NCI-H226 (cell line): Measurements from ENCODE around the gene PHOSPHO1.

Source experiments
- DNase-seq: peaks from one replicate; pipeline ENCODE4 v3.0.0-alpha.2; 2015

PHOSPHO1 gene

DNA sequence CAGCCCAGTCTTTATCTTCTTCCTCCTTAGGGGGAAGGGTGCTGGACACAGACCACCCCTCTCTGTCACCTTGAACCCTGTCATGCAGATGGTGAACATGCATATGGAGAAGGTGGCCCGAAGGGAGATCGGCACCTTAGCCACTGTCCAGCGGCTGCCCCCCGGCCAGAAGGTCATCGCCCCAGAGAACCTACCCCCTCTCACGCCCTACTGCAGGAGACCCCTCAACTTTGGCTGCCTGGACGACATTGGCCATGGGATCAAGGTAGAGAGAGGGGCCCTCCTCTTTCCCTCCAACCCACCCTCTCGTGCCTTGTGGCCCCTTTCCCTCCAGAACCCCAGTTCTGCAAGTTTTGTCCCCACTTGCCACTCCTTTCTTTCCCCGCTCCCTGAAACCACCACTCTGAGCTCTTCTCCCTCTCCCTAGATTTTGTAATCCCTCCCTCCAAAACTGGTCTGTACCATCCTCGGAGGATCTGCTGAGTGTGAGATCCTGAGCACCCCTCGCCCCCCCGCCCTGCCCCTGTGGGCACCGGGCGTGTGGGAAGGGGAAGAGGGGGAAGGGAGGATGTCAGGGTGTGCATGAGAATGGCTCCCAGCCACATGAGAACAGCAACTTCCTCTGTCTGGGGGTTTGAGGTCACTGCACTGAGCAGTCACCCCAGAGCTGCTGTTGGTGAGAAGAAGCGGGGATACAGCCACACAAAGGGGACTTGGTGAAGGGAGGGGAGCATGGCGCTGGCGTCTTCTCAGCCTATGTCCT, 12.8 kb downstream of the PHOSPHO1 start:
- no peak for DNase-seq

DNA sequence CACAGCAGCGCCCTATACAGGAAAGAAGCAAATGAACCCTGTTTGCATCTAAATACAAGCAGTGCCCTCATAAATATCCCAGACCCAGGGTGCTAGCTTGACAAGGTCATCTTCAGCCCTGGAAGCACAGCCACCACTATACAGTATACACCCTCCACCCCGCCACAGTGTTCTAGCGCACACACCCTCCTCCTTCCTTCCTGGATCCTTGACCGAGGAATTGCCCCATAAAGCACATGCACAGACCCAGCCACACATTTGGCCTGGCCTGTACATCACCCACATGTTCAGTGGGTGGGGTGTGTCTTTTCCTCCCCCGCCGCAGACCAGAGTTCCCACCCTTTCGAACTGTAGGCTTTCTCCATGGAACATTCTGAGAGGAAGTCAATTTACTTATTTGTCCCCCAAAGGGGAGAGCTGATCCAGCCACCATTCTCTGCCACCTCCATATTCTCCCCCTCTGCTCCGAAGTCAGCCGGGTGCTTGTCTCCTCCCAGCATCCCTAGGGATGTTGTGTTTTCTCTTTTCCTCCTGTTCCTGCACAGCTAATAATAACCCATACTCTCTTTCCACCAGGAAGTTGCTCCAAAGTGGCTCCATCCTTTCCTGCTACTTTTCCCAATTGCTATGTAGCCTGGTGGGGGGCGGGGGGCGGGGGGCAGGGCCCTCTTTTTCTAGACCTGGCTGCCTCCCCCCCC, 13.5 kb downstream of the PHOSPHO1 start:
- no peak for DNase-seq

DNA sequence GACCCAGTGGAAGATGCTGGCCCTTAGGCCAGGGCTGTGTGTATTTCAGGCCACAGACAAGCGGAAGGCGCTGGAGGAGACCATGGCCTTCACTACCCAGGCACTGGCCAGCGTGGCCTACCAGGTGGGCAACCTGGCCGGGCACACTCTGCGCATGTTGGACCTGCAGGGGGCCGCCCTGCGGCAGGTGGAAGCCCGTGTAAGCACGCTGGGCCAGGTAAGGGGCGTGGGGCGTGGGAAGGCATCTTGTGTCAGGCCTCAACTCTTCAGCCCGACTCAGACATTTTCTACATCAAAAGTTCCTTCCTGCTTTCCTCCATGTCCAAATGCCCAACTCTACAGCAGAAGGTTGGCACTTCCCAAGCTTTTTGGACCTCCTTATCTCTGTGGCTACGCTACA, 14.1 kb downstream of the PHOSPHO1 start:
- DNase-seq = no peak

DNA sequence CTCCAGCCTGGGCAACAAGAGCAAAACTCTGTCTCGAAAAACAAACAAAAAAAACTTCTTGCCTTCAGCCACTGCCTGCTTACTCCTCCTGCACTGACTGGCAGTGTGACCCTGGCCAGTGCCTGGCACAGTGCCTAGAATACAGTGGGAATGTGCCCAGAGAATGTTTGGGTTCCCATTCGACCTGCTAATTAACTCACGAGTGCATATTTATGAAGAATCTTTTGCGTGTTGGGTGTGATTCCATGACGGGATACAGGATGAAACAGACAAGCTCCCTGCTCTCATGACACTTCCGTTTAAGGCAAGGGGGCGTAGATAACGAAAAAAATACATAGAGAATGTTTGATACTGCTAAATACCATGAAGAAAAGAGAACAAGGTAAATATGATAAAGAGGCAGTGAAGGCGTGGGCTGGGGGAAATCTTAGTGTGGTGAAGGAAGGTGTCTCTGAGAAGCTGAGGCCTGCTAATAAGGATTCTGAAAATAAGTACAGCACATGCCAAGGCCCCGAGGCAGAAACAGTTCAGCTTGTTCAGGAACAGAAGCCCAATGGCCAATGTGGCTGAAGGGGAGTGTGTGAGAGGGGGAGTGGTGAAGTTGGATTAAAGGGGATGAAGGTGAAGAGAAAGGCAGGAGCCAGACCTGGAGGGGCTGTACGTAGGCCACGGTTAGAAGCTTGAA, 15.8 kb downstream of the PHOSPHO1 start:
- no peak for DNase-seq

DNA sequence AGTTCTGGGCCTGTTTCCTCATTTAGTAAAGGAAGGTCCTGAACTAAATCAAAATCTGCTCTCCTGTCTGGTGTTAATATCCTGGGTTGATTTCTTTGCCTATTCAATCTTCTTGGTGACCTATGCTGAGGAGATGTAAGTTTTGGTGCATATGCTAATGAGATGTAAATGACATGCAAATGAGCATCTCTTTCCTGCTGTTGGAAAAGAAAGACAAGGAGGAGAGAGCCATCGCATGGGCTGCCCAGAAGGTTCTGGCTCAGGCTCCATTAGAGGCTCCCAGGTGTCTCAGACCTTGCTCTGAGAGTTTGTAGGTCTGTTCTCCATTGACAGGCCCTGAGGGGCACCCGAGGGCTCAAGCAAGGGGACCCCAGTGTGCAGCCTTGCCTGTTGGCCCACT, 16.7 kb downstream of the PHOSPHO1 start:
- DNase-seq = no peak

DNA sequence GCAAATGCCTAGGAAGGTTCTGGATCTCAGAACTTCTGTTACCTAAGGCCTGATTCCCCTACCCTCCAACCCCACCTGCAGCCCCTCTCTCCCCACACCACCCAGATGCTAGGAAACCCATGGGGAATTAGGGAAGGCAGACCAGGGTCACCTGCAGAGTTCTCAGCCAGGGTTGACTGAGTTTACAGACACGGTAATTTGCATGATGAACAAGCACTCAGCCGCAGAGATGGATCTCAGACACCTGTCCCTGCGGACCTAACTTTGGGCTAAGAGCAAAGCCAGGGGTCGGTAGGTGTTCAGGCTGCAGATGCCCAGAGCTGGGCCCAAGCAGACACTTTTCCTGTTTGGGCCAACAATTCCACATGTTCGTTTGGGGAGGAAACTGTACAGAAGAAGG, 17.2 kb downstream of the PHOSPHO1 start:
- no peak for DNase-seq

DNA sequence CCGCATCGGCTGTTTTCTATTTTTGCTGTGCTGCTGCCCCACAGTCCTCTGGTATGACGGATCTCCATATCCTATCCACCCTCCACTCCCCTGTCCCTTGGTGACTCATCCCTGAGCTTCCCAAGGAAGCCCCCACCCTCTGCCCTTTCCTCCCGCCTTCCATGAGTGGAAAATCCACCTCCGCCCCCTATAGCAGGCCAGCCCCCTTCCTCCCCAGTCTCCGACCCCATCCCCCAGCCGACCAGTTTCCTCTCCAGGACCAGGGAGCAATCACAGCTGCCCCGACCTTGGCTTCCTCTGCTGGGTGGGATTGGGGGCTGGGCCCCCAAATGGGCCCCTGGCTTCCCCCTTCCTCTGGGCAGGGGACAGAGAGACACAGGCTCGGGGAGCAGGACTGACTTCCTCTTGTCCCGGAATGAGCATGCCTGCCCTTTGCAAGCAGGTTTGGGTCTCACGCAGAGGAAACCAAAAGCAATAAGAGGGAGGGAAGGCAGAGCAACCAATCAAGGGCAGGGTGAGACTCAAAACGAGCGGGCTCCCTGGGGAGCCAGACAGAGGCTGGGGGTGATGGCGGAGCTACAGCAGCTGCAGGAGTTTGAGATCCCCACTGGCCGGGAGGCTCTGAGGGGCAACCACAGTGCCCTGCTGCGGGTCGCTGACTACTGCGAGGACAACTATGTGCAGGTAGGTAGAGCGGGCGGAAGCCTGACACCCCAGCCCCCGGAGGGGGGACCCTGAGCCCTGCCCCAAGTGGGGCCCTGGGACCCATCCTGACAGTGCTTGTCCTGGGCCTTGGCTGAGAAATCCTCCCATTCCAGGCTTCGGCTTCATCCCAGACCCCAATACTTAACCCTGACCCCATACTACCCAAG, 20.2 kb downstream of the PHOSPHO1 start, which contains the start of the genes ABI3 and GNGT2:
Gene ABI3 (plus strand): TSS at position 550 of the 872 bp plus-strand sequence. CDS start 18 bp downstream, at position 568.
Gene GNGT2 (minus strand): TSS at position 417 of the 872 bp plus-strand sequence. CDS start 3,152 bp downstream, outside the sequence.
- DNase-seq = no peak

DNA sequence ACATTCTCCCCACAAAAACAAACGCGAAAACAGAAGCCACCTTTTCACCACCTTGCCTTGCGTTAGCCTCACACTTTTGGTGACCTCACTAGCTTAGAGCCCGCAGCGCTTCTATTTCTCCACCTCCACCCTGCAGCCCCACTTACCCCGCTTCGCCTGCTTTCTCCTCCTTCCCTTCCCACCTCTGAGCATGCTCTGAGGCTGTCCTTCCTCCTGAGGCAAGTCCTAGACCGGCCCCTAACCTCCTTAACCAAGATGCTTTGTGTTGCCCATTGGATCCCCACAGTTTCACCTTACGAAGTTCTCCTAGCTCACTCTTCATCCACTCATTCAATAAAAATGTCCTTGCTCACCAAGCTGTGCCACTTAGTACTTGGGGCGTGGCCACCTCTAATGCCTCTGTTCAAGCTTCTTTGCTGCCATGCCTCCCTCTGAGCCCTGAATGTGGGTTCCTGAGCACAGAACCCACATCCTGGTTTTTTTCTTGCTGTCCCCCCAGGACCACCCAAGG, 21.5 kb downstream of the PHOSPHO1 start:
- DNase-seq = no peak

DNA sequence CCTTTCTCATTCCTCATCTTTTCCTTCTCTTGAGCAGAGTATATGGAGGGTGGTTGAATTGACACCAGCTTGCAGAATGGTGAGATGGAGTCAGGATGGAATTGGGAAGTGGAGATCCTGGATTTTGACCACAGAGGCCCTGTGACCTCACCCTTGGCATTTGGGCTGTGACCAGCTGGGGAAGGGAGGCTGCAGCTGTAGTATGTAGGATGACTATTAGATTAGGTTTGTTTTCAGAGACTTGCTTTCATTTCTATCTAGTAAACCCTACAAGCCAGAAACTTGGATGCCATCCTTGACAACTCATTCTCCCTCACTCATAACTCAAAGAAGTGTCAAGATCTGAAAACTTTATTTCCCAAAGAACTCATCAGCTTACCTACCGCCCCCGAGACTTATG, 26.1 kb downstream of the PHOSPHO1 start:
- DNase-seq = peak; percentile 18

DNA sequence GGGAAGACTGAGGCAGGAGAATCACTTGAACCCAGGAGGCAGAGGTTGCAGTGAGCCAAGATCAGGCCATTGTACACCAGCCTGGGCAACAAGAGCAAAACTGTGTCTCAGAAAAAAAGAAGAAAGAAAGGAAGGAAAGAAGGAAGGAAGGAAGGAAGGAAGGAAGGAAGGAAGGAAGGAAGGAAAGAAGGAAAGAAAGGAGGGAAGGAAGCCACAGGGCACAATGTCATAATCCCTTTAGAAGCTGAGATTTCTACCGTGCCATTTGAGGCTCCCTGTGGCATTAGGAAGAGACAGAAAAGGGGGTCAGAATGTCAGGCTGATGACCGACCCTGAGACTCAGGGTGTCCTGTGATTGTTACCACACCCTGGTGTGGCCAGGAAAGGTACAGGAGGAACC, 26.8 kb downstream of the PHOSPHO1 start:
- DNase-seq = no peak

DNA sequence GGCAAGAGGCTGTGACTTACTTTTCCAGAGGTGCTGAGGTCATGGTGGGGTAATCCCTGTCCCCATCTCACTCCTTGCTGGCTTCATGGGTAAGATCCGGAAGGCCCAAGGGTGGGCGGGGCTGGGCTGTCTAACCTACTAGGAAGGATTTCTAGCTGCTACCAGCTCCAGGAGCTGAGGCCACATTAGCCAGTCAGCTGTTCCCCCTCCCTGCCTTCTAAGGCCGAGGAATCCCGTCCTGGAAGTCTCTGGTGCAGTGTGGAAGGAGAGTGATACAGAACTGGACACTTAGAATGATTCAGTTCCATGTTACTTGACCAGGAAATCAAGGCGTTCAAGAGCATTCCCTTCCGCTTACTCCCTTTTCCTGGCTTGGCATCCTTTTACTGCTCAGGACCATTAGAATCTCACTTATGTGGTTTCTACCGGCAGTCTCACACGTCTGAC, 29.1 kb downstream of the PHOSPHO1 start:
- DNase-seq = peak; percentile 80

DNA sequence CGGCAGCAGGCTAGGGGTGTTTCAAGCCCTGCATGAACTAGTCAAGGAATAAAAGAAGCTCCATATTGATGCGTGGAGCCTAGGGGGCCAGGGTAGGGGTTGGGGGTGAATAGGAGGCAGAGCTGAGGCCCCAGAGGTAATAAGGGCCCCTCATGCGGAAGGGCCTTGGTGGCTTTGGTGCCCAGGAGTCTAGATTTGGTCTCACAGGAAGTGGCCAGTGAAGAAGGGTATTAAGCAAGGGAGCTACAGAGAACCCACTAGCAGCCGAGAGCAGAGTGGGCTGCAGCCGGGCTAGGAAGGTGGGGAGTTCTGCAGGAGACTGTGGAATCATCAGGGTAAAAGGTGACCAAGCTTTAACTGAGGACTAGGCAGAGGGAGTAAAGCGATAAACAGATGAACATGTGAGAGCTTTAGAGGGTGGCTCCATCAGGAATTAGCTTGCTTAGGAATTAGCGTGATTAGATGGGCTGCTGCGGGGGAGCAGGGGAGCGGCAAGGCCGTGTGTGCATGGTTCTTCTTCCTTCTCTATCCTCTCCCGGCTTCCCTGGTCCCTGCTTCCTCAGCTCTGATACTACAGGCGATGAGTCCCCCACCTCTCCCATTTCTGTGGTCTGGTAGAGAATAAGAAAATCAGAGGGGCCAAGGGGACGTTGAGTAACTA, 30.0 kb downstream of the PHOSPHO1 start:
- DNase-seq = no peak

DNA sequence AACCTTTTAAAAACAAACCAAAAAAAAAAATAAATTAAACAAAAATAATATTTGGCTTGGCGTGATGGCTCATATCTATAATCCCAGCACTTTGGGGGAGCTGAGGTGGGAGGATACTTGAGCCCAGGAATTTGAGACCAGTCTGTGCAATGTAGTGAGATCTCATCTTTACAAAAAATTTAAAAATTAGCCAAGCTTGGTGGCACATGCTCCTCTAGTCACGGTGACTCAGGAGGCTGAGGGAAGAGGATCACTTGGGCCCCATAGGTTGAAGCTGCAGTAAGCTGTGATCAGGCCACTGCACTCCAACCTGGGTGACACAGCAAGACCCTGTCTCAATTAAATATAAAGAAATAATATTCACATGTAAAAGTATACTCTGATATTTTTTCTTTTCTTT, 32.4 kb downstream of the PHOSPHO1 start:
- no peak for DNase-seq

DNA sequence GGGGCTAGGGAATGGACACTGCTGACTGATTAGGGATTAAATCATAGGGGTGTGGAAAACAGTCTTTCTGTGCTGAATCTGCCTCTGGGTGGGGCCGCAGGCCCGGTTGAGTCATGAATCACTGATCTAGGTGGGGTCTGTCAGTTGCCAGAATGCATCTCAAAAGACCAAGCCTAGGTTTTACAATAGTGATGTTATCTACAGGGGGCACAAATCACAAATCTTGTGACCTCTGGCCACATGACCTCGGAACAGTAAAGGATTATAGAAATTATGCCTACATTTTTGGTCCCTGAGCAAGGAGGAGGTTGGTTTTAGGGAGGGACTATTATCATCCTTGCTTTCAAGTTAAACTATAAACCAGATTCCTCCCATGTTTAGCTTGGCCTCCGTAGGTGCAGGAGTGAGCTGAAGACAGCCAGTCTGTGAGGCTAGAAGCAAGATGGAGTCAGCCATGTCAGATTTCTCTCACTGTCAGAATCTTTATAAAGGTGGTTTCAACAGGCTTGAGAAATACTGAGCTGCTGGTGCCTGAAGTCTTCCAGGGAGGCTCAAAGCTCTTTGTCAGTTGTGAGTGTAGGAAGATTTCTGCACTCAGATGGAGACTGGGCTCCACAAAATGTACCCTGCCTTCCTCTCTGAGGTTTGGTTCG, 33.1 kb downstream of the PHOSPHO1 start:
- DNase-seq = peak; percentile 11

DNA sequence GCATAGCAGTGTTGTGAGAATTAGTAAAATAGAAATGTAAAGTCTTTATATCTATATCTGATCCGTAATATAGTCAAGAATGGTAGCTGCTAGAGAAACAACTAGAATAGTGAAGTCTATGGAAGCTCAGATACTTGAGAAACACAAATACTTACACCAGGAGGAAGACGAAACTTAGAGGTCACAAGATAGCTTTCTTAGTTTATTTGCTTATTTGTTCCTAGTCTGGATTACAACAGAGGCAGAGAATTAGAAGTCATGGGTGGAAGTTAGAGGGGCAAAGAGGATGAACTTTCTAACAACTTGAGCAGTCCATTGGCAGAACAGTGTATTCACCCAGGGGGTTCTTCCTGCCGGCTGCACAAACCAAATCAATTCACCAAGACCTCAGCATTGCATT, 34.1 kb downstream of the PHOSPHO1 start:
- no peak for DNase-seq

DNA sequence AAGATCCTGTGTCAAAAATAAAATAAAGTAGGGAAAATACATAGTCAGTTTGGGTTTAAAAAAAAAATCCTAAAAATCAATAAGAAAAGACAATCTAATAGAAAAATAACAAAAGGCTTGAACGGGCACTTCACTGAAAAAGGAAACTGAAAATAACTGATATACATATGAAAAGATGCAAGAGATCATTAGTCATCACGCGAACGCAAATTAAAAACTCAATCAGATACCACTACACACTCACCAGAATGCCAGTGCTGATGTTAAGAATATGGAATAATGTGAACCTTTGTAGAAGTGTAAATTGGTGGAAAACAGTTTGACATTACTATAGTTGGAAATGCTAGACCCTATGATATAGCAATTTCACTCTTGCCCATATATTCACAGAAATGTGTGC, 34.8 kb downstream of the PHOSPHO1 start:
- no peak for DNase-seq

DNA sequence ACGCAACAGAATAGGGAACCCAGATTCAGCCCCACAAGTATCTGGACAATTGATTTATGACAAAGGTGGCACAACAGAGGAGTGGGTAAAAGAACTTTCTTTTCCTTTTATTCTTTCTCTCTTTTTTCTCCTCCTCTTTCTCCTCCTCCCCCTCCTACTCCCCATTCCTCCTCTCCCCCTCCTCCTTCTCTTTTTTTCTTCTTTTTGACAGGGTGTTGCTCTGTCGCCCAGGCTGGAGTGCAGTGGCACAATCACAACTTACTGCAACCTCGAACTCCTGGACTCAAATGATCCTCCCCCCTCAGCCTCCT, 36.3 kb downstream of the PHOSPHO1 start:
- DNase-seq = no peak

DNA sequence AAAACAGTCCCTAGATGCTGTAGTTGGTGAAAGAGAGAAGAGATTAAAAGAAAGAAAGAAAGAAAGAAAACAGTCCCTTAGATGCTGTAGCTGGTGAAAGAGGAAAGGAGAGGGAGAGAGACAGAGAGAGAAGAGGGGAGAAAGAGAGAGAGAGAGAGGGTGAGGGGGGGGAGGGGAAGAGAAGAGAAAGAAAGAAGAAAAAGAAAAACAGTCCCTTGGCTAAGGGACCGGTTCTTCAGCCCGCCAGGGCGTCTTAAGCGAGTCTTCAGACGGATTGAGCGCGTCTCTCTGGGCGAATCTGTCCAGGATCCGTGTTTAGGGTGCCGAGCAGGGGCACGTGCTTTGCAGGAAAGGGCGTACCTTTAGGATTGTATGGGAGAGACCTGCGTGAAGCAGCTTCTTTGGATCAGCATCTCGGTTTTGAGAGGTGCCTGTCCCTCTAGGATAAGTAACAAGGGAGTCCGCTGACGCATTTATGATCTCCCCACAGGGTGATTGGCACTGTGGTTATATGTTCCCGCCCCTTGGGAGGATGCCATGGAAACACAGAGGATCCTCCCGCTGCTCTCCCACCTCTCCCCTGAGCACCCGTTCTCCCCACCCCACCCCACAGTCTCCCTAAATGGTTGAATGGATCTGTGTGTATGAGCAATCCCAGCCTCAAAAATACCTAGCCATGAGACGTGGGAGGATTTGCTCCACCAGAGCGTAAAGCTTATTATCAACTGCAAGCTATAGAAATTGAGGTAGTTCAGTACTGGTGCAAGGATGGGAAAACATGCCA, 36.9 kb downstream of the PHOSPHO1 start:
- peak; percentile 60 for DNase-seq

DNA sequence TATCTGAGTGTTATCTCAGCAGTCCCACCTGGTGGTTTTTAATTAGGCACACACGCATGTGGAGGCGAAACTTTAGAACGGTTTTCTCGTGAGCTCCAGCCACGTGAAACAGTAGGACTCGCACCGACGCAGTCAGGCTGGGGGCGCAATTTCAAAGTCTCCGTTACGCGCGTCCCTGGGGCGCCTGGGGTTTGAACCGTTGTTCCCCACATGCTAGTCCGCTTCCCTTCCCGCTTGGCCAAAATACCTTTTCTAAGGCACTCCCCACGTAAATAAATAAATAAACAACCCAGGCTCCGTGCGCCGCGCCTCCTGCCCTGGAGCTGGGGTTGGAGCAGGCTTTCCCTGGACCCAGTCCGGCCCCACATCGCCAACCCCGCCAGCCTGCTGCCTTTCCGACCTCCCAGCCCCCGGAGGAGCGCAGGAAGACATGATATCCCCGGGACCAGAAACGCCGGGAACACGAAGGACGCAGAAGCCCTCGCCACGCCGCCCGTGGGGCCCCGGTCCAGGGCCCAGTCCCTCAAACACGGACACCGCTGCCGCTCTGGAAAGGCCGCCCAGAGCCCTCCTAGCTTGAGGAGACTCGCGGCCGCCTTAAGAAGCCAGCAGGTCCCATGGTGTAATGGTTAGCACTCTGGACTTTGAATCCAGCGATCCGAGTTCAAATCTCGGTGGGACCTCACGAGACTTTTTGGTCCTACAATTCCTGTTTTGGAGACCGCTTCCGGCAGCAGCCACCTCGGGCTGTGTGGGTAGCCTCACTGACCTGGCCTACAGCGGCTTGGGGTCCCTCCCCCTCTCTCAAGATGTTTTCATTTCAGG, 38.5 kb downstream of the PHOSPHO1 start:
- DNase-seq = peak; percentile 86
